NCI-H748 treated with DMSO at 0.1 percent for 48 hours (cell line): ENCODE measurements around the gene AMHR2.
"Not testable (repeated sequence)": the region's sequence is repeated elsewhere in the genome, so short reads cannot be mapped to it uniquely, and the experiment has no call there.

Source experiments
- DNase-seq: peaks from one replicate; lab custom pipeline; 2025; lab: John Stamatoyannopoulos, UW

Gene AMHR2

DNA sequence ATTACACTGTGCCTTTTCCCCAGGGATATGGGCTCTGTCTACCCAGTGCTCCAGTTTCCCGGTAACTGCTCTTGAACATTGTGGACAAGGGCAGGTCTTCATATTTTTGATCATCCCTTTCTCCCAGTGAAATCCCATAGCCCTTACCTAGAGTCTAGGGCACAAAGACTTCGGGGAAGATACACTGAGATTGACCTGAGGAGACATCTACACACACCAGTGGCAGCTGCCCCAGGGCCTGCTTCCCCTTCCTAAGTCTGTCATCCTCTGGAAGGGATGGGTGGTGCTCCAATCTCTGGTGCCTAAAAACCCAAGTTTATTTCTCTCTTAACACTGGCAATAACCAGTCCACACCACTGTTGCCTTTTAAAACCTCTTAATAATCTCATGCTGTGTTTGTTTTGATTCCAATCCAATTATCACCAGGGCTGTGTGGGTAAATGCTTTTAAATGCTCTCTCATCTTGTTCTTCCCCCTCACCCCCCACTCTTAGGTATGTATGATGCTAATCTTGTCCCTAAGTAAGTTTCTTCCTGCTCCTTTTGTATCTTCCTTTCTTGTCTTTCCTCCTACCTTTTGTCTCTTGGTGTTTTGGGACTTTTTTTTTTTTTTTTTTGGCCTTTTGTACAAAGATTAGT, 7.8 kb upstream of the AMHR2 start:
- DNase-seq, result not testable (repeated sequence)

DNA sequence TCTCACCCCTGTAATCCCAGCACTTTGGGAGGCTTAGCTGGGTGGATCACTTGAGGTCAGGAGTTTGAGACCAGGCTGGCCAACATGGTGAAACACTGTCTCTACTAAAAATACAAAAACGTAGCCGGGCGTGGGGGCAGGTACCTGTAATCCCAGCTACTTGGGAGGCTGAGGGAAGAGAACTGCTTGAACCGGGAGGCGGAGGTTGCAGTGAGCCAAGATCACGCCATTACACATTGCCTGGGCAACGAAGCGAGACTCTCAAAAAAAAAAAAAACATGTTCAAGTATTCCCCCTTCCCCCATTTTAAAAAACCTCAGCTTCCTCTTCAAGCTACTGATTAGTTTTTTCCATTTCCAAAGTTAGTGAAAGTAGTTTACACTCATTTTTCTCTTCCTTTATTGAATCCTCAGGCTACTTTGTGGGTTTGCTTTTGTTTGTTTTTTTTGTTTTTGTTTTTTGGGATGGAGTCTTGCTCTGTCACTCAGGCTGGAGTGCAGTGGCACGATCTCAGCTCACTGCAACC, 6.3 kb upstream of the AMHR2 start:
- DNase-seq, result not testable (repeated sequence)

DNA sequence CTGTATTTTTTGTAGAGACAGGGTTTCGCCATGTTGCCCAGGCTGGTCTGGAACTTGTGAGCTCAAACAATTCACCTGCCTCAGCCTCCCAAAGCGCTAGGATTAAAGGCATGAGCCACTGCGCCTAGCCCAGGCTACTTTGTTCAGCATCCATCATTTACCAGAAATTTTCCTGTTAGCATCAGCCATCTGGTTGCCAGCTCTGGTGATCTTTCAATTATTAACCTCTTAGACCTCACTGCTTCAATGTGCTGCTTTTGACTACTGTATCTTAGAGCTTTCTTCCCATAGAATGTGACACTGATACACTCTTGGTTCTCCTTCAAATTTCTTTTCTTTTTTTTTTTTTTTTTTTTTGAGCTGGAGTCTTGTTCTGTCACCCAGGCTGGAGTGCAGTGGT, 5.4 kb upstream of the AMHR2 start:
- no peak for DNase-seq

DNA sequence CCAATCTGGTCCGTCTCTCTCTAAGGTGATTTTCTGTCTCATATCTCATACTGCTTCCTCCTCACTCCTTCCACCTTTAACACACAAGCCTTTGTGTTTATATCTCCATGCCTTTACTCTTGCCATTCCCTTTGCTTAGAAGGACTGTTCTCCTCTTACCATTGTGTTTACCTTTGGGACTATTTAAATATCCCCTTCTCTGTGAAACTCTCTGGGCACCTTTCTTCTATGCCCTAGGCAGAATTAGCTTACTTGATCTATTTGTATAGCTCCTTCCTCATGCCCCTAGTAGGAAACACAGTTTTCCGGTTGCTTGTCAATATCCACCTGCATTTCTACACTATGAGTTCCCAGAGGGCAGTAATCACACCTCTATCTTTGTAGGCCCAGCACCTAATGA, 3.9 kb upstream of the AMHR2 start:
- no peak for DNase-seq

DNA sequence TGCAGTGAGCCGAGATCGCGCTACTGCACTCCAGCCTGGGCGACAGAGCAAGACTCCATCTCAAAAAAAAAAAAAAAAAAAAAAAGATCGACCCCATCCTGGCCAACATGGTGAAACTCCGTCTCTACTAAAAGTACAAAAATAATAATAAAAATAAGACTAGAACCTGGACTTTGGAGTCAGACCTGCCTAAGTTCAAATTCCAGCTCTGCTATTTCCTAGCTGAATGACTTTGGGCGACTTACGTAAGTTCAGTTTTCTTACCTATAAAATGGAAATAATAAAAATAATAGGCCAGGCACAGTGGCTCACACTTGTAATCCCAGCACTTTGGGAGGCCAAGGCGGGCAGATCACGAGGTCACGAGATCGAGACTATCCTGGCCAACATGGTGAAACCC, 1.4 kb upstream of the AMHR2 start:
- DNase-seq, result not testable (repeated sequence)

DNA sequence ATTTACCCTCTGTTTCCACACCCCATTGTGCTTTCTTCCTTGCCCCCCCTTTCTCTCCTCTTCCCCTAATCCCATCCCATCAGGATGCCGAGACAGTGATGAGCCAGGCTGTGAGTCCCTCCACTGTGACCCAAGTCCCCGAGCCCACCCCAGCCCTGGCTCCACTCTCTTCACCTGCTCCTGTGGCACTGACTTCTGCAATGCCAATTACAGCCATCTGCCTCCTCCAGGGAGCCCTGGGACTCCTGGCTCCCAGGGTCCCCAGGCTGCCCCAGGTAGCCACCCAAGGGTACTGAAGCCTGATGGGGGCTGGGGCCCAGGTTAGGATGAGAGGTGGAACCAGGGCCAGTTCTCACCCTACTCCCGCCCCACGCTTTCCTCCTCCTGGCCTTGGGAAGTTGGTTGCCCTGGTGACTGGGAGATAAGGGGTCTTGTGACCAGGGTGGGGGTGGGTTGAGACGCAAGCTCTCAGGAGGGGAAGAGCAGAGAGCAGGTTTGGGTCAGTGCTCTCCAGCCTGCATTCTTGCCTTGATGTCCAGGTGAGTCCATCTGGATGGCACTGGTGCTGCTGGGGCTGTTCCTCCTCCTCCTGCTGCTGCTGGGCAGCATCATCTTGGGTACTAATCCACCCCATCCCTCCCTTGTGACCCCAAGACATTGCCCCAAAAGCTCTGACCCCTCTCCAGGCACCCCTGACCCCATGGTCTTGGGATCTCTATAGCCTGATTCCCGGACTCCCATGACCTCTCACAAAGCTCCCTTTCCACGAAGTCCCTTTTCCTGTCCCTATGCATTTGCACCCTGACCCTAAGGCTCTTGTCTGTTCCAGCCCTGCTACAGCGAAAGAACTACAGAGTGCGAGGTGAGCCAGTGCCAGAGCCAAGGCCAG, 1.2 kb downstream of the AMHR2 start:
- DNase-seq, result no peak

DNA sequence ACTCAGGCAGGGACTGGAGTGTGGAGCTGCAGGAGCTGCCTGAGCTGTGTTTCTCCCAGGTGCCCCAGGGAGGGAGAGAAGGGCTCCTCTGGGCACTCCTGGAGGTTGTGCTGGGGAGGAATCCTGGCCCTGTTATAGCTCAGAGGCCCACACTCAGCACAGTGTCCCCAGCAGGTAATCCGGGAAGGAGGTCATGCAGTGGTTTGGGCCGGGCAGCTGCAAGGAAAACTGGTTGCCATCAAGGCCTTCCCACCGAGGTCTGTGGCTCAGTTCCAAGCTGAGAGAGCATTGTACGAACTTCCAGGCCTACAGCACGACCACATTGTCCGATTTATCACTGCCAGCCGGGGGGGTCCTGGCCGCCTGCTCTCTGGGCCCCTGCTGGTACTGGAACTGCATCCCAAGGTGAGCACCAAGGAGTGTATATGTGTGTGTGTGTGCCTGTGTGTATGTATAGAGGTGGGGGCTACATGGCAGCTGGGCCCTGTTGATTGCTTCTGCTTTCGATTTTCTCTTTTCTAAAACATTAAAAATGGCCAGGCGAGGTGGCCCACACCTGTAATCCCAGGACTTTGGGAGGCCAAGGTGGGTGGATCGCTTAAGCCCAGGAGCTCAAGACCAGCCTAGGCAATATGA, 2.0 kb downstream of the AMHR2 start:
- DNase-seq, result no peak

DNA sequence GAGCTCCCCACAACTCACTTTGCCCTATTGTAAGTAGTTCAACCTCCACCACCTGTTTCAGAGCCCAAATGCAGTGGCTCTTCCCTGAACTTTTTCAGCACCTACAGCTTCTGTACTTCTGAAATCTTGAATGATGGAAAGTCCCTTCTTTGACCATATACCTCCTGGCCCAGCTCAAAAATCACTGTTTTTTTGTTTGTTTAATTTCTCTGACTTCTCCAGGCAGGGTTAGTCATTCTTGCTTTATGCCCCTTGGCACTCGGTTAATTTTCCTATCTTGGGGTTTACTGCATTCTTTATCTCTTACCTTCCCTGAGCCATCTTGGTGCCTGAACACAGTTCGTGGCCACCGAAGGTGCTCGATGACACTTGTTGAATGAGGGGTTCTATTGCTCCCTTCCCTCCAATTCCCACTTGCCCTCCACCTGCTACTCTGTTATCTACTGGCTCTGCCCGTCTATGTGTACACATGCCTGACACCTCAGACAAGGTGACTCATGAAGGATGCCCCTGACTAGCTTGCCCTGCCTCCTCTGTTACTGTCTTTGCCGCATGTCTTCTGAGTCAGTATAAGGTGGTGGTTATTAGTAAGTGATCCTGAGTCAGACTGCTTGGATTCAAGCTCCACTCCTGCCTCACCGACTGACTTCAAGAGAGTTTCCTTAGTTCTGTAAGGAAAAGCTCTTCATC, 4.4 kb downstream of the AMHR2 start:
- DNase-seq, result no peak

DNA sequence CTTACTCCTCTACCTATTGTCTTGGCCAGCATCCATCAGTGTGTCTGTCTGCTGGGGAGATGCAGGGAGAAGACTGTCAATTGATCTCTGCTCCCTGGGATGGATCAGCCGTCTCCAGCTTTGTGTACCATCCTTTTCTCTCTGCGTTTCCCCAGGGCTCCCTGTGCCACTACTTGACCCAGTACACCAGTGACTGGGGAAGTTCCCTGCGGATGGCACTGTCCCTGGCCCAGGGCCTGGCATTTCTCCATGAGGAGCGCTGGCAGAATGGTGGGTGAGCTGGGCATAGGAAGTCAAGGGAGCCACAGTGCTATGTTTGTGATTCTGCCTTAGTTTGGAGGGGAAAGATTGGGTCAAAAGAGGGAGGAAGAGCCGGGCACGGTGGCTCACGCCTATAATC, 5.1 kb downstream of the AMHR2 start:
- no peak for DNase-seq

DNA sequence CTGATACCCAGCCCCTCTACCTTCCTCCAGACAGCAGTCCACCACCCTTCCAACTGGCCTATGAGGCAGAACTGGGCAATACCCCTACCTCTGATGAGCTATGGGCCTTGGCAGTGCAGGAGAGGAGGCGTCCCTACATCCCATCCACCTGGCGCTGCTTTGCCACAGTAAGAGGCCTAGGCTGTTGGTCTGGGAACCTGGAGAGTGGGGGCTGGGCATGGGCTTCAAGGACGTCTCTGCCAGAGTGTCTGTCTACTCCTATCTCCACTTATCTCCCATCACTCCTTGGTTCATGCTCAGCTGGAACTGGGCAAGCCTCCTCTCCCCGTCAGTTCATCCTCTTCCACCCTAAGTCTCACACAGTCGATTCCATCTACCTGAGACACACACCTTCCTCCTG, 6.5 kb downstream of the AMHR2 start:
- no peak for DNase-seq

DNA sequence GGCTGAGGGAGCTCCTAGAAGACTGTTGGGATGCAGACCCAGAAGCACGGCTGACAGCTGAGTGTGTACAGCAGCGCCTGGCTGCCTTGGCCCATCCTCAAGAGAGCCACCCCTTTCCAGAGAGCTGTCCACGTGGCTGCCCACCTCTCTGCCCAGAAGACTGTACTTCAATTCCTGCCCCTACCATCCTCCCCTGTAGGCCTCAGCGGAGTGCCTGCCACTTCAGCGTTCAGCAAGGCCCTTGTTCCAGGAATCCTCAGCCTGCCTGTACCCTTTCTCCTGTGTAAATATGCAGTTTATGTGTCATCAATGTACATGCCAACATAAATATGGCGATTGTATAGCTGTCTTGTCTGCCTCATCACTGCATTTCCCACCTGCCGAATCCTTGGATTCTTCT, 7.5 kb downstream of the AMHR2 start:
- no peak for DNase-seq

DNA sequence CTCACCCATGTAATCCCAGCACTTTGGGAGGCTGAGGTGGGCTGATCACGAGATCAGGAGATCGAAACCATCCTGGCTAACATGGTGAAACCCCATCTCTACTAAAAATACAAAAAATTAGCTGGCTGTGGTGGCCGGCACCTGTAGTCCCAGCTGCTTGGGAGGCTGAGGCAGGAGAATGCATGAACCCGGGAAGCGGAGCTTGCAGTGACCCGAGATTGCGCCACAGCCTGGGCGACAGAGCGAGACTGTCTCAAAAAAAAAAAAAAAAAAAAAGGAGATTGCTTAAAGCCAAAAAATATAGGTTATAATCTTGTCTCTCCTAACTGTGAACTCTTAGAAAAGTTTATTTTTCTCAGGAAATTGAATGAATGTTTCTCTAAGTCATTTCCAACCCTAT, 11.7 kb downstream of the AMHR2 start:
- not testable (repeated sequence) for DNase-seq

DNA sequence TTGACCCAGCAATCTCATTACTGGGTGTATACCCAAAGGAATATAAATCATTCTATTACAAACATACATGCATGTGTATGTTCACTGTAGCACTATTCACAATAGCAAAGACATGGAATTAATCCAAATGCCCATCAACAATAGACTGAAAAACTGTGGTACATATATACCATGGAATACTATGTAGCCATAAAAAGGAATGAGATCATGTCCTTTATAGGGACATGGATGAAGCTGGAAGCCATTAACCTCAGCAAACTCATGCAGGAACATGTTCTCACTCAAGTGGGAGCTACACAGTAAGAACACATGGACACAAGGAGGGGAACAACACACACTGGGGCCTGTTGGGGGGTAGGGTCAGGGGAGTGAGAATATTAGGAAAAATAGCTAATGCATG, 15.9 kb downstream of the AMHR2 start:
- DNase-seq, result not testable (repeated sequence)

DNA sequence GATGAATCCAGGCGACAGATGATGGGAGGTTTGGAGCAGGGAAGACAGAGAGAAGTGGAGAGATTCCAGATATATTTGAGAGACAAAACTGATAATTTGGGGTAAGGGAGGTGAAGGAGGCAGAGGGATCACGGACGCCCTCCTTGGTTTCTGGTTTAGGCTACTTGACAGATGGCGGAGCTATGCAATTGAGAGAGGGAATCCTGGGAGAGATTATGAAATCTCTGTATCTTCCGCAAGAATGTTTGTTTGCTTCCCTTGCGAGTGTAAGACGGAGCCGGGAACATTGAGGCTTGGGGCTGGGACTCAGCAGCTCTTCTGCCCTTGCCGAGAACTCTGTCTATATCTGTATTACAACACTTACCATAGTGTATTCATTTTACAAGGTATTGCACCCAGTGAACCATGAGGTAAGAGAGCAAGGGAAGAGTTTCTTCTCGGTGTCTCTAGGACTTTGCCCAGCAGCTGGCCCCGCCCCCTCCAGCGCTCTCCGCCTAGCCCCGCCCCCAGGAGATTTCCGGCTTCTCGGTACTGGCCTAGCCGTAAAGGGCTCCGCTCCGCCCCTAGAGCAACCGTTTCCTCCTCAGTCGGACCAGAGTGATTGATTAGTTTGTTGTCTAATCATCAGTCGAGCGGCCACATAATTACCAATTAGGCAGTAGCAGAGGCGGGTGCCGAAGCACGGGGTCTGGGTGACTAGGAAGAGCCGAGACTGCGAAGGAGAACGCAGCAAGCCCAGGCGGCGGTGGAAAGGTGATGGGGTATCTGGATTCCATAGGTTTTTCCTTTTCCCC, 17.6 kb downstream of the AMHR2 start, which contains the start of gene PRR13:
Gene PRR13, plus strand, starts transcription at position 695 of the 794 bp plus-strand sequence. CDS start 981 bp downstream, outside the sequence.
- DNase-seq, result peak; percentile 99

DNA sequence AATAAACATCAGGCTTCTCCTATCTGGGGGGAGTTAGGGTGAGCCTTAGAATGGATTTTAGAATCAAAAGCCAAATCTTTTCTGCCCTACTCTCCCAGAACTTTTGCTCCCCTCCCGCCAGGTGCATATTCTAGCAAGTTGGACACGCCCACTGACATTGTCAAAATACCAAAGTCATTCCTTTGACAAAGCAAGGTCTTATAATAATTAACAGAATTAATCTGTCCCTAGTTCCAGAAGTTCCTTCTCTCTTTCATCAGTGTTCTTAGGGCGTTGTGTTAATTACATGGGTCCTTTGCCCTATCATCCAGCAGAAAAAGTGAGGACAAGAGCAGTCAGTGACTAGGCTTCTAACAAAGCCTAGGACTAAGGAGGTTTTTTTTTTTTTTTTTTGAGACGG, 20.3 kb downstream of the AMHR2 start:
- DNase-seq, result no peak

DNA sequence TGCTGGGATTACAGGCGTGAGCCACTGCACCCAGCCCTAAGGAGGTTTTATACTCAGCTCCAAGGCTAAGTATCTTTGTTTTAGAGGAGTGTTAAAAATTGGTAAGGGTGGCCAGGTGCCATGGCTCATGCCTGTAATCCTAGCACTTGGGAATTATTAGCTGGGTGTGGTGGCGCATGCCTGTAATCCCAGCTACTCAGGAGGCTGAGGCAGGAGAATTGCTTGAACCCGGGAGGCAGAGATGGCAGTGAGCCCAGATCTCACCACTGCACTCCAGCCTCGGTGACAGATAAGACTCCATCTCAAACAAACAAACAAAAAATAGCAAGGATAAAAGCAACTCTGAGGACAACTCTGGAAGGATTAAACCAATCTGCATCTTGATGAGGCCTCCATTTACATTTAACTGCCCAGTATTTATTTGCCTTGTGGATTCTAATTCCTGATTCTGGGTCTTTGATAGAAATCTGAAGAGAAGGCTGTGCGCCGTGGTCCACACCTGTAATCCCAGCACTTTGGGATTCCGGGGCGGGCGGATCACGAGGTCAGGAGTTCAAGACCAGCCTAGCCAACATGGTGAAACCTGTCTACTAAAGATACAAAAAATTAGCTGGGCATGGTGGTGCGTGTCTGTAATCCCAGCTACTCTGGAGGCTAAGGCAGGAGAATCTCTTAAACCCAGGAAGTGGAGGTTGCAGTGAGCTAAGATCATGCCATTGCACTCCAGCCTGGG, 21.1 kb downstream of the AMHR2 start:
- DNase-seq, result not testable (repeated sequence)

DNA sequence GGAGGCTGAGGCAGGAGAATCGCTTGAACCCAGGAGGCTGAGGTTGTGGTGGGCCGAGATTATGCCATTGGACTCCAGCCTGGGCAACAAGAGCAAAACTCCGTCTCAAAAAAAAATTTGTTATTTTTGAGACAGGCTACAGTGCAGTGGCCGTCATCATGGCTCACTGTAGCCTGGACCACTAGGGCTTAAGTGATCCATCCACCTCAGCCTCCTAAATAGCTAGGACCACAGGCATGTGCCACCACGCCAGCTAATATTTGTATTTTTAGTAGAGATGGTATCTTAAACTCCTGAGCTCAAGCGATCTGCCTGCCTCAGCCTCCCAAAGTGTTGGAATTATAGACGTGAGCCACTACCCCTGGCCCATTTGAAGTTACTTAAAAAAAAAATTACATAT, 27.3 kb downstream of the AMHR2 start:
- DNase-seq, result no peak

DNA sequence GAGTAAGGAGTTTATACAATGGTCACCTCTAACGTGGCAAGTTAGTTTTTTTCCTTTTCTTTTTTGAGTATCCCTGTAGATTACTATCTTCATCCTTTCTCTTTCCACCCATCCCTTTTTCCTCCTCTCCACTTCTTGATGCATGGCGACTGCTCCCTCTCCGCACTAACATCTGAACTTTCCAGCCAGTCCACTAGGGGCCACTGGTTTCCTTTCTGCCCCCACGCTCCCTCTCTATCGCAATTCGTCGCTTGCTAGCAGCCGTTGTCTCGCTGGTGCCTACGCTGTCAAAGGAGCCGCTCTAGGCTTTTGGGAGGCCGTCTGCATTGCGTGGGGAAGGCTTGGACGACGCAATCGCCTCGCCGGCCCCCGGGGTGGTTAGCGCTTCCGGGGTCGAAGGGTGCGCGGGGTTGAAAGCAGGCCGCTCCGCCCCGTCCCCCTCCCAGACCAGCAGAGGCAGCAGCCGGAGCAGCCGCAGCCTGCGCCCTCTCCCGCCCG, 28.1 kb downstream of the AMHR2 start, which contains the start of gene PCBP2:
Gene PCBP2, plus strand, starts transcription at position 442 of the 498 bp plus-strand sequence. CDS start 2,699 bp downstream, outside the sequence.
- peak; percentile 98 for DNase-seq

DNA sequence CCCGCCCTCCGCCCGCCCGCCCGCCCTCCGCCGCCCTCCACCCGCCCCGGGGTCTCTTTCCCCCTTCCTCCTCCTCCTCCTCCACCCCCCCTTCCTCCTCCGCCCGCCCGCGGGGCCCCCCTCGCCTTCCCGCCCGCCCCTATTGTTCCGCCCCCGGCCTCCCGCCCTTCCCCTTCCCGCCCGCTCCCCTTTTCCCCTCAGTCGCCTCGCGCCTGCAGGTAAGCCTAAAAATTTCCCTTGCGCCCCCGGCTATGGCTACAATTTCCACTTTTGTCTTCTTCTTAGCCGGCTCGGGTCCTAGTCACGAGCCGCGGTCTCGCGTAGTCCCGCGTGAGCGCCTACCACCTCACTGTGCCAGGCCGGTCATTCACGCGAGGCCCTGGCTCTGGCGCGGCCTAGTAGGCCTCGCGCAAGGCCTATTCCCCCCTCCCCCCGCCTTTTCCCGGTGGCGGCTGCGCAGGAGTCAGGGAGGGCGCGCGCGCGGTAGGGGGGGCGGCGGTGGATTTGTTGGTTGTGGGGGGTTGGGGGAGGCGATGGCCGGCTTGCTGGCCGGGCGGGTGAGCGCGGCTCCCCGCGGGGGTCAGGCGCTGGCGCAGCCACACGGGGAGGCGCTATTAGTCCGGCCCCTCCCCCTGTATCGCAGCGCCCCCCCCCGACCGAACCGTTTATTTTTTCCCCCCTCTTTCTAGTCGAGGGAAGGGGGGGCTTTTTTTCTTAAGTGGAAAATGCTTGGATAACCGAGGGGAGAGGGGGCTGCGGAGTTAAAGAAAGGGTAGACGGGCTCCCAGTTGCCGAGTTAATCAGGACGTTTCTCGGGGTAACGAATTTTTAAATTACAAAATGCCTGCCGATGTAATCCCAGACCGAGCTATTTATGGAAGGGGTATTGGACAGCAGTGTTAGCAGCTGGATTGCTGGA, 28.8 kb downstream of the AMHR2 start:
- peak; percentile 31 for DNase-seq
